Left forelimb (tissue), 1 donor: ENCODE results near the gene CCDC169.
"Not testable (repeated sequence)": the region's sequence is repeated elsewhere in the genome, so short reads cannot be mapped to it uniquely, and the experiment has no call there.

Source experiments
- DNase-seq: peaks from one replicate; pipeline ENCODE4 v3.0.0-alpha.2; 2018; ENCODE audit warnings: low spot score

The CCDC169 gene

GRCh38 chr13:36313047-36313969, 15.7 kb upstream of the CCDC169 start:
- no peak for DNase-seq

DNA sequence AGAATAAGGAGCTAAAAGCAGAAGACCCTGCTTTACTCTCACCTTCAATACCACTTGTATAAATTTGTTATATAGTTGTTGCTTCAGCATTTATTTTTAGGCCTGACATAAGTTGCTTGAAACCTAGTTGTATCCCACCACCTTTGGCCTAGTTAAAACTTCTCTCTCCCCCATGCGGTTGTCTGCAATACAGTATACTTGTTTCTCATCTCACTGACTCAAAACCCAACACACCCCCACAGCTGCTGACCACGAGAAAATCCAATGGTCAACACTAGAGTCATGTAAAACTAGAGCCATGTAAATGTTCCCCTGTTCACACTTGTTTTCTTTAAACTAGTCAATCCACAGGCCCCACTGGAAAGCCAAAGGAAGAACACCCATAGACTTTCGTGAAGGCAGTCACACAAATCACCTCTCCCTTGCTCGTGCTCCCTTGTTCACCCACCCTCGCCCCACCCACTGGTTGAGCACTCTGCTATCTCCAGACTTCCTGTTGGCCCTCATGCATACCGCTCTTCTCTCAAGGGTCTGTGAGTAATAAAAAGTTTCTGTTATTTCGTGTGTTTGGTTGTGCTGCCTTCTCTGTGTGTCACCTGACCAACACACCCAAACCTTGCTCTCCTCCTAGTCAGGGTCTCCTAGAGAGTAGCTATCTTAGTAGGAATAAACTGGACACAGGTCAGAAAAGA, 12.9 kb upstream of the CCDC169 start:
- no peak for DNase-seq

DNA sequence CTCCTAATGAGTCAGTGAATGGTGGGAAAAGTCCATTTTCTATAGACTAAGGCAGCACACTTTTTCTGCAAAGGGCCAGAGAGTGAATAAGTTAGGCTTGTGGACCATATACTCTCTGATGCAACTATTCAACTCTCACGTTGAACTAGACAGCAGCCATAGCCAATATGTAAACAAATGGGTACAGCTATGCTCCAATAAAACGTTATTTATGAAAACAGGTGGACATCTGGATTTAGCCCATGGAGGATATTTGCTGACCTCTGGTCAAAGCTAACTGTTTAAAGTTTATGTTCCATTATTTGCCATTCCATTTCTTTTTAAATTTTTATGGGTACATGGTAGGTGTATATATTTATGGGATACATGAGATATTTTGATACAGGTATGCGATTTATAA, 4.7 kb upstream of the CCDC169 start:
- no peak for DNase-seq

DNA sequence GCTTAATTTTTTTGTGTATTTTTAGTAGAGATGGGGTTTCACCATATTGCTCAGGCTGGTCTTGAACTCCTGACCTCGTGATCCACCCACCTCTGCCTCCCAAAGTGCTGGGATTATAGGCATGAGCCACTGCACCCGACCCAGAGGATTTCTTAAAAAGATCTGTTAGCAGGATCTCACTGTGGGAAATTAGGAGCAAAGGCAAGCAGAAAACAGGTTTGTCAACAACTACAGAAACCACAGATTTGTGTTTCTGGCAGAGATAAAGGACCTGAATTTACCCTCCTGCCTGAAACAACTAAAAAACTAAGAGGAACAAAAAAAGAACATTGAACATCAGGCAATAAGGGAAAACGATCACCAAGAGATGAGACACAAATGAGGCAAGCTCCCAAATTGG, 1.9 kb upstream of the CCDC169 start:
- DNase-seq: not testable (repeated sequence)

DNA sequence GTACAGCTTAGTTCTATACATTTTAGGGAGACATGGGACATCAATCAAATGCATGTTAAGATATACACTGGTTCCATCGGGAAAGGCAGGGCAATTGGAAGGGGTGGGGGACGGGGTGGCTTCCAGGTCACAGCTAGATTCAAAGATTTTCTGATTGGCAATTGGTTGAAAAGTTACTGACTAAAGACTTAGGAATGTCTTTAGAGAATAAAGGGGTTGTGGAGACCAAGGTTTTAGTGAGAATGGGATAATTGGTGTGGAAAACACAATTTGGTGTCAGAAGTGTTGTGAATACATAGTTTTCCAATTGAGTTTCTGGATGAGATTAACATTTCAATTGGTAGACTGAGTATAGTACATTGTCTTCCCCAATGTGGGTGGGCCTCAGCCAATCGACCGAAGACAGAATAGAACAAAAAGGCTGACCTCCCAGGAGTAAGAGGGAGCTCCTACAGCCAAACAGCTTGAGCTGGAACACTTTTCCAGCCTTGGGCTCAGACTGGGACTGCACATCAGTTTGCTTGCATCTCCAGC, 988 bp upstream of the CCDC169 start:
- DNase-seq: no peak

DNA sequence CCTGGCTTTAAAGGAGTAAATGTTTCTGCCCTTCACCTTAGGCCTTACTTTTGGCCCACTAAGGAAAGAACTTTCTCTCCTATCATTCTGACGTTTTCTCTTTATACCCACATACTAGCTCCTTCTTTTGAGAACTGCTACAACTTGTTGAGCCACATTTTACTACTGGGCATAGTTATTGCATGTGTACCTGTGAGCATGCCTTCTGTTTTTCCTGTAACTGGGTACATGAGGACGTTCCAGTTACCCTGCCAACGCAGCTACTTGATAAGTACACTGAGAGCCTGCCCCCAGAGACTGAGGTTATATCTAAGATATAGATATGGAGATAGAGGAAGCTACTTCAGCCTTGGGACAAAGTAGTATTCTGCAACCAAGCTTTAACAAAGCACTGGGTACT, 3.5 kb downstream of the CCDC169 start:
- DNase-seq: no peak

DNA sequence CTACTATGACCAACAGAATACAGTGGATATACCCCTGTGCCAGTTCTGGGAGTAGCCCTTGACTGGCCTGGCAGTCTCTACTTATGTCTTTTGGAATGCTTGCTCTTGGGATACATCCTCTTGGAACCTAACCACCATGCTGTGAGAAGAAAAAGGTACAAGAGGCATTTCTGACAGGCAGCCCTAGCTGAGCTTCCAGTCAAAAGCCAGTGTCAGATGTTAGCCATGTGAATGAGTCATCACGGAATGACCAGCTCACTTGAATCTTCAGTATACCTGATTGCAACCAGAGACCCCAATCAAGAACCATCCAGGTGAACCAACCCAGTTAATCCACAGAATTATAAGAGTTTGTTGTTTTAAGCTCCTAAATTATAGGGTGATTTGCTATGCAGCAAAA, 4.1 kb downstream of the CCDC169 start:
- no peak for DNase-seq

DNA sequence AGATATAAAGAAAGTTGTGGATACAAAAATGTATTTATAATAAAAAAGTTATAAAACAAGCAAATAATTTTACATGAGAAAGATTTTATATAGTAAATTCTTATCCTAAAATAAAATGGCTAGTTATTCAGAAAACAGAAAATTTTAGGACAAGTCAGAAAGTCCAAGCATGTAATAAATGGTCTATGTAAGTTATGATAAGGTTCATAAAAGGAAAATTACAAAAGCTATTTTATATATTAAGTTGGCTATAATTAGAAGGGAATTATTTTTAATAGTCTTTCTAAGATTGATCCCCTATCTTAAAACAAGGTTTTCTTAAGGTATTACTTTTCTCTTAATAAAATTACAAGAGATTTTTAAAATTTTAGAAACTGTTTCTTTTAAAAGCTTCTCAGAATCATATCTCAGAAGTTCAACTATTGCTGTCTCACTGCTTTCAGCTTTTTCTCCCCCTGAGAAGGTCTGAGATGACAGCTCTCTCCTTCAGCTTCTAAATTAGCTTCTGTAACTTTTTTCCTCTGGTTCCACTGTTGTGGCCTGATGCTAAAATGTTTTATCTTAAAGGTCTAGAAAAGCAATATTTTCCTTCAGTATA, 8.7 kb downstream of the CCDC169 start:
- DNase-seq: no peak

- no peak for DNase-seq
Measured at GRCh38 chr13:36286006-36286405, 11.6 kb downstream of the CCDC169 start.

GRCh38 chr13:36282821-36283432, 14.7 kb downstream of the CCDC169 start:
- no peak for DNase-seq

GRCh38 chr13:36275190-36276002, 22.2 kb downstream of the CCDC169 start:
- DNase-seq: no peak

DNA sequence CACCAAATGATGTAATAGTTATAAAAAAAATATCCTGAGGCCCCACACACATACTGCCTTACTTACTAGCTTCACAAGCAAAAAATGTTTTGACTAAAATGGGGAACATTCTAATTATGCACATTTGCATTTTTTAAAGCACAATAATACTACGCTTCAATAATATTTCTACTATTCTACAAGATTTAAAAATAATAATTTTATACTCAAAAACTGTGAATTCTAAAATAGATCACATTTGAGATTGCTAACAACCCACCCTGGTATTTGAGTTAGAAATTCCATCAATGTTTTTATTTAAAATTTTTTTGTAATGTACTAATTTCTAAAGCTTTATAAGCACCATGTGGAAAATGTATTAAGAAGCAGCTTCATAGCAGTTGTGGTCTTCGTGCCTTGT, 24.2 kb downstream of the CCDC169 start:
- DNase-seq: no peak

- DNase-seq: no peak
Measured at GRCh38 chr13:36261976-36262375, 35.6 kb downstream of the CCDC169 start.

DNA sequence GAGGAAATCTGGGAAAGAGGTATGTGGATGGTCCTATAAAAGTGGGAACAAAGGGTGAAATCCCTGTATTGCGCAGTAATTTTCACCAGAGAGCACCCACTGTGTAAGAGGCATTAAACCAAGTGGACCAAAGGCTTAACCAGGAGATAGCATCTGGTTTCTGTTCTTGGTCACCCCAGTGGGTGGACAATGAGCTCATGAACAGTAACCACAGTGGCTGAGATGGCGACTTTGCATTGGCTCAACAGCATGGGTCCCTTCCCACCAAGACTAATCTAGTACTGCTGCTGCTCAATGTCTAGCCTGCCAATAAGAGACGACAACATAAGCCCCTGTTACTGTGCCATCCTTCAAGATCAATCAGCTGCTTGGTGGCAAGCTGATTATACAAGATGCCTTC, 36.6 kb downstream of the CCDC169 start:
- DNase-seq: no peak

DNA sequence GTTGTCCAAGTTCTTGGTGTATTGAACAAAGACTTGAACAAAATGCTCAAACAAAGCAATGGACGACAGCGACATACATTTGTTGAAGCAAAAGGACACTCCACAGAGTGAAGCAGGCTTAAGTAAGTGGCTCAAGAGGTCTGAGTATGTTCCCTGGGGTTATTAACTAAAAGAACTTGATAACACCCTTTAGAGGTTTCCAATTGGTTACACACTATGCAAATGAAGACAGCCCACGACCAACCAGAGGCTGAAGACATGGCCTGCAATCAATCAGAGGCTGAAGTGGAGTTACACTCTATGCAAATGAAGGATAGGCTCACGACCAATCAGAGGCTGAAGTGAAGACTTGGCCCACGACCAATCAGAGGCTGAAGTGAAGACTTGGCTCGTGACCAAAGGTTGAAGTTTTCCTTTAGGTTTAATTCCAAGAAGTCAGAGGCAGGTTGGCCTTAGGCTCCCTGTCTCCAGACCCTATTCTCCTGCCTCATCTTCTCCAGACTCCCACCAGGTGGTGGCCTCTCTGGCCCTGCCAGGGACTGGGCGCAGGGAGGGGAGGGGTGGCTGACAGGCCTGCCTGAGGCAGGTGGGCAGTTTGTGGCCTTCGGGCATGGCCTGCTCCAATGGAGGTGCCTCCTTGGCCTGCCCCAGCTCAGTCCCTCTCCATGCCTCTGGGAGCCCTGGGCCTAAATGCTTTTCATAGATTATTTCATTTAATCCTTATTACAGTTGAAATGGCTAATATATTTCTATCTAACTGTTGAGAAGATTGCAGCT, 38.1 kb downstream of the CCDC169 start:
- DNase-seq: no peak

DNA sequence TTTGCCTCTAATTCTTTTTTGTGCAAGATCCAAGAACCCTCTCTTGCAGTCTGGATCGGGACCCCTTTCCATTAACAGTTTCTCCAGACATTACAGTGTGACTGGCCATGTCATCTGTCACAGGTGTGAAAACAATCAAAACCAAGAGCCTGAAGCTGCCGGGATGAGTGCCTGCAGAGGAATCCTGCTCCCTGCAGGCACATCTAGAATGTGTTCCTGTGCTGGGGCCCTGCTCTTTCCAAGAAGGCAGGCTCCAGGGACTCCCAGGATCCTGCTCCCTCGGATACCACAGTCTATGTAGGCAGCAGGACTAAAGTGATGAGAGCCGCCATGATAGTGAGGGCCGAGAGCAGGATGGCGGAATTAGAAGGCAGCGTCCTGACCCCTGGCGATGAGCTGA, 38.8 kb downstream of the CCDC169 start:
- no peak for DNase-seq

GRCh38 chr13:36251526-36251925, 46.1 kb downstream of the CCDC169 start:
- DNase-seq: no peak

GRCh38 chr13:36251017-36251416, 46.6 kb downstream of the CCDC169 start:
- no peak for DNase-seq

GRCh38 chr13:36248700-36249099, 48.9 kb downstream of the CCDC169 start:
- no peak for DNase-seq

DNA sequence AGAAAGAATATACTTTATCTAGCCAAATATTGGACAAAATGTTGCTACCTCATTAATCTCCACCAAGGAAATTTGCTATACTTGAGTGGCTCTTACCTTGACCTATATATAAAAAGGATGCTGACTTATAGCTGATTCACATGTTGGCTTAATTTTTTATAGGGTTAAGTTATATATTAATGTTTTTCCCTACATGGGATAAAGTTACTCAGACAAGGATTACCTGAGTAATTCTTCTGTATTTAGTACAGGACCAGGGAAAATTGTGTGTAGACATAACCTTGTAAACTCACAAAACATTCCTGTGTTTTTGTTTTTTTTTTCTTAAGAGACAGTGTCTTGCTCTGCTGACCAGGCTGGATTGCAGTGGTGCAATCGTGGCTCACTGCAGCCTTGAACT, 52.6 kb downstream of the CCDC169 start:
- DNase-seq: no peak

DNA sequence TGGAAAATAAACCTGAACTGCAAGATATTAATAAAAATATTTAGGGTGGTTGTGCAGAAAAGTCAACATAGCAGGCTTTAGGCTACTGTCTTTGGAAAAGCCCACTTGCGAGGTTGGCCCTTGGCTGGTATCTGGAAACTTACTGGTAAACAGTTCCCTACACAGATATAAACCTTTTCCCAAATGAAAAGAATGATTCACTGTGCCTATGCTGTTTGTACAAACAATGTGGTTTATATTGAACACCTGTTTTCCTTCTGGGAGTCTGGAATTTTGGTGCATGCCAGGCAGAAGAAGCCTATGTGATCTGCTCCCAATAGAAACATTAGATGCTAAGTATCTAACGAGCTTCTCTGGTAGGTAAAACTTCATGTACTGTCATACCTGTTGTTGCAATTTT, 53.5 kb downstream of the CCDC169 start:
- DNase-seq: no peak
